ENCODE results near the gene FYTTD1. TPM values are rescaled to one million over a fixed set of nuclear protein-coding genes. Genes with fewer than 3 reads are reported as not detected.
A peak's percentile ranks its signal among the peaks of the same experiment; 100 is the strongest.

The FYTTD1 gene
- total and polyA plus RNA-seq, 2 donors (not counting 1 experiment from before 2014, with no cell fraction given), result 44.3 to 63.4 TPM

DNA sequence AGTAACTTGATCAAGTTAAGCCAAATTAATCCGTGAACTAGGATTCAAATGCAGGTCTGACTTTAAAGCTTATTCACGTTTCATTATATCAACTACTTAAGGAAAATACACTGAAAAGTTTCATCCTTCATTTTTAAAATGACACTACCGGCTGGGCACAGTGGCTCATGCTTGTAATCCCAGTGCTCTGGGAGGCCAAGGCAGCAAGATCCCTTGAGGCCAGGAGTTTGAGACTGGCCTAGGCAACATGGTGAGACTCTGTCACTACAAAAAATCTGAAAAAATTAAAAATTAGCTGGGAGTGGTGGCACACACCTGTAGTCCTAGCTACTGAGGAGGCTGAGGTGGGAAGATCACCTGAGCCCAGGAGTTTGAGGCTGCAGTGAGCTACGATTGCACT lies 16.6 kb upstream of the FYTTD1 start:
- no peak for DNase-seq (ENCODE audit: low read depth in 2 of 2)
- H3K4me3 ChIP-seq (replicated peaks in 1 of 4; ENCODE audit: control extremely low read depth in 1 of 4, insufficient read depth in 1 of 4, low read depth in 3 of 4, low read length in 4 of 4), result no peak overlapping the region
- H3K79me2 ChIP-seq (ENCODE audit: control insufficient read depth, insufficient read depth, low read length), result peaks cover 40% of the 10 kb centered on the region
- H3K27ac ChIP-seq (ENCODE audit: insufficient read depth, low read length), result no peak overlapping the region
- TF ChIP-seq EZH2 (IDR thresholded peaks at IDR 0.05; ENCODE audit: low read length, missing control alignments), result no peak
- TF ChIP-seq, protein P1, sequence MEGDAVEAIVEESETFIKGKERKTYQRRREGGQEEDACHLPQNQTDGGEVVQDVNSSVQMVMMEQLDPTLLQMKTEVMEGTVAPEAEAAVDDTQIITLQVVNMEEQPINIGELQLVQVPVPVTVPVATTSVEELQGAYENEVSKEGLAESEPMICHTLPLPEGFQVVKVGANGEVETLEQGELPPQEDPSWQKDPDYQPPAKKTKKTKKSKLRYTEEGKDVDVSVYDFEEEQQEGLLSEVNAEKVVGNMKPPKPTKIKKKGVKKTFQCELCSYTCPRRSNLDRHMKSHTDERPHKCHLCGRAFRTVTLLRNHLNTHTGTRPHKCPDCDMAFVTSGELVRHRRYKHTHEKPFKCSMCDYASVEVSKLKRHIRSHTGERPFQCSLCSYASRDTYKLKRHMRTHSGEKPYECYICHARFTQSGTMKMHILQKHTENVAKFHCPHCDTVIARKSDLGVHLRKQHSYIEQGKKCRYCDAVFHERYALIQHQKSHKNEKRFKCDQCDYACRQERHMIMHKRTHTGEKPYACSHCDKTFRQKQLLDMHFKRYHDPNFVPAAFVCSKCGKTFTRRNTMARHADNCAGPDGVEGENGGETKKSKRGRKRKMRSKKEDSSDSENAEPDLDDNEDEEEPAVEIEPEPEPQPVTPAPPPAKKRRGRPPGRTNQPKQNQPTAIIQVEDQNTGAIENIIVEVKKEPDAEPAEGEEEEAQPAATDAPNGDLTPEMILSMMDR (conservative IDR thresholded peaks at IDR 0.05 in 1 of 2, IDR thresholded peaks at IDR 0.05 in 1 of 2; ENCODE audit: low read depth in 1 of 2, low read length in 2 of 2), result no peak
- no peaks in the 10 kb centered on the region for H3K9me3 ChIP-seq (ENCODE audit: control insufficient read depth, insufficient read depth, low read depth, low read length)
- H2AFZ ChIP-seq (ENCODE audit: low read length), result no peak overlapping the region
- H3K4me1 ChIP-seq (ENCODE audit: control insufficient read depth, extremely low read depth, insufficient read depth, low read length), result peaks cover 6% of the 10 kb centered on the region
- no peak overlapping the region for H3K9ac ChIP-seq (ENCODE audit: insufficient read depth, low read length)
- H3K36me3 ChIP-seq (ENCODE audit: control insufficient read depth, insufficient read depth, low read length), result no peaks in the 10 kb centered on the region
- no peaks in the 10 kb centered on the region for H4K20me1 ChIP-seq (ENCODE audit: control insufficient read depth, extremely low read depth, insufficient read depth, low read length)
- H3K27me3 ChIP-seq (ENCODE audit: control insufficient read depth, insufficient read depth, low read length), result no peaks in the 10 kb centered on the region
- no peak overlapping the region for H3K4me2 ChIP-seq (ENCODE audit: extremely low read depth, insufficient read depth, low read length)

DNA sequence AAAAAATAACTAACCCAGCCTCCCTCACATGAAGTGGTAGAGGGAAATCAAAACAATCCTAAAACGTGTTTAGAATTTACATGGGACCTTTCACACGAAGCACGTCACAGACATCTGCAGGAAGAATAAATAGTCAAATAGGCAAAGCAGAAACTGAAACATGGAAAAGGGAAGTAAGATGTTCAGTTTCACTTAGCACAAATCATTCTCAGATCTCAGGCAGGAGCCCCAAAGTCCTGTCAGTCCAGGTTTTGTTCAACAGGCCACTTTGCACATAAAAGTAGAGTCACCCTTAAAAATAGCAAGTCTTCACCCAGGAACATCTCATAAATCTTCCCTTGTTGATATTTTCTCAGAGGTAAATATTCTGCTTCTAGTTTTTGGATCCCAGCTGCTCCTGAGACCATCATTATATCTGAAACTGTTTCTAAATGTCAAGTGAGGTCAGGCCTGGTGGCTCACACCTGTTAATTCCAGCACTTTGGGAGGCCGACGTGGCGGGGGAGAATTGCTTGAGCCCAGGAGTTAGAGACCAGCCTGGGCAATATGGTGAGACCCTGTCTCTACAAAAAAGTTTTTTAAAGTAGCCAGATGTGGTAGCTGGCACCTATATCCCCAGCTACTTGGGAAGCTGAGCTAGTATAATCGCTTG lies 14.9 kb upstream of the FYTTD1 start:
- no peaks in the 10 kb centered on the region for H4K20me1 ChIP-seq (ENCODE audit: control insufficient read depth, extremely low read depth, insufficient read depth, low read length)
- H3K27ac ChIP-seq (ENCODE audit: insufficient read depth, low read length), result no peak overlapping the region
- no peaks in the 10 kb centered on the region for H3K9me3 ChIP-seq (ENCODE audit: control insufficient read depth, insufficient read depth, low read depth, low read length)
- H3K27me3 ChIP-seq (ENCODE audit: control insufficient read depth, insufficient read depth, low read length), result no peaks in the 10 kb centered on the region
- no peak for TF ChIP-seq EZH2 (IDR thresholded peaks at IDR 0.05; ENCODE audit: low read length, missing control alignments)
- TF ChIP-seq, protein P1 (conservative IDR thresholded peaks at IDR 0.05 in 1 of 2, IDR thresholded peaks at IDR 0.05 in 1 of 2; ENCODE audit: low read depth in 1 of 2, low read length in 2 of 2), result no peak
- no peak for DNase-seq (ENCODE audit: low read depth in 2 of 2)
- H3K79me2 ChIP-seq (ENCODE audit: control insufficient read depth, insufficient read depth, low read length), result peaks cover 35% of the 10 kb centered on the region
- no peak overlapping the region for H2AFZ ChIP-seq (ENCODE audit: low read length)
- no peaks in the 10 kb centered on the region for H3K36me3 ChIP-seq (ENCODE audit: control insufficient read depth, insufficient read depth, low read length)
- peak overlapping the region; percentile 25 for H3K4me2 ChIP-seq (ENCODE audit: extremely low read depth, insufficient read depth, low read length)
- H3K4me1 ChIP-seq (ENCODE audit: control insufficient read depth, extremely low read depth, insufficient read depth, low read length), result peaks cover 6% of the 10 kb centered on the region
- no peak overlapping the region for H3K9ac ChIP-seq (ENCODE audit: insufficient read depth, low read length)
- H3K4me3 ChIP-seq (replicated peaks in 1 of 4; ENCODE audit: control extremely low read depth in 1 of 4, insufficient read depth in 1 of 4, low read depth in 3 of 4, low read length in 4 of 4), result no peak overlapping the region

DNA sequence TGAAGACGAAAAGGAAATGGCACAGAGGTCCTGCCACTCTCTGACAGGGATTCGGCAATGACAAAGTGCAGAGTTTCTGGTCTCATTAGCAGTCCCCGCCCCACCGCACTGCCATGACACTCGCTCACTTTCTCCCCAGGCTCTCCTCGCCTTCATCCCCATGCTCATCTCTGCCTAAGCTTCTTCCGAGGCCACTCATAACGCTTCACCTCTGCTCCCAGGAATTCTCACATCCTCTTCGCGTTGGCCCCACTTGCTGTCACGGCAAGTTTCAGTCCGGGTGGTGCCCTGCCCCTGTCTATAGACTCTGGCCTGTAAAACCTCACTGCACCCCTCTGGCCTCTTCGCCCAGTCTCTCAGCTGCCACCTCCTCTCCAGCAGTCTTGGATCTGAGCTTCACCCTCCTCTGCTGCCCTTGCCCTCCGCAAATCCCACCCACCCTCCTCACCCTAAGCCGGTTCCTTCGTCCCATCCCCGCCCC lies 13.6 kb upstream of the FYTTD1 start:
- peak overlapping the region; percentile 85 for H2AFZ ChIP-seq (ENCODE audit: low read length)
- no peak for DNase-seq (ENCODE audit: low read depth in 2 of 2)
- H3K79me2 ChIP-seq (ENCODE audit: control insufficient read depth, insufficient read depth, low read length), result peaks cover 35% of the 10 kb centered on the region
- peaks cover 6% of the 10 kb centered on the region for H3K4me1 ChIP-seq (ENCODE audit: control insufficient read depth, extremely low read depth, insufficient read depth, low read length)
- no peaks in the 10 kb centered on the region for H3K36me3 ChIP-seq (ENCODE audit: control insufficient read depth, insufficient read depth, low read length)
- no peaks in the 10 kb centered on the region for H3K9me3 ChIP-seq (ENCODE audit: control insufficient read depth, insufficient read depth, low read depth, low read length)
- H3K4me3 ChIP-seq (replicated peaks in 1 of 4; ENCODE audit: control extremely low read depth in 1 of 4, insufficient read depth in 1 of 4, low read depth in 3 of 4, low read length in 4 of 4), result peak overlapping the region; percentile 68 to 93 (median 87)
- peak overlapping the region; percentile 73 for H3K27ac ChIP-seq (ENCODE audit: insufficient read depth, low read length)
- peak overlapping the region; percentile 83 for H3K4me2 ChIP-seq (ENCODE audit: extremely low read depth, insufficient read depth, low read length)
- H3K27me3 ChIP-seq (ENCODE audit: control insufficient read depth, insufficient read depth, low read length), result no peaks in the 10 kb centered on the region
- no peaks in the 10 kb centered on the region for H4K20me1 ChIP-seq (ENCODE audit: control insufficient read depth, extremely low read depth, insufficient read depth, low read length)
- peak overlapping the region; percentile 82 for H3K9ac ChIP-seq (ENCODE audit: insufficient read depth, low read length)
- no peak for TF ChIP-seq EZH2 (IDR thresholded peaks at IDR 0.05; ENCODE audit: low read length, missing control alignments)
- TF ChIP-seq, protein P1 (conservative IDR thresholded peaks at IDR 0.05 in 1 of 2, IDR thresholded peaks at IDR 0.05 in 1 of 2; ENCODE audit: low read depth in 1 of 2, low read length in 2 of 2), result no peak
